Muscle of arm (tissue), 12 donors: ENCODE data around the gene FBXW5. TPM values are rescaled to one million over a fixed set of nuclear protein-coding genes. Genes with fewer than 3 reads are reported as not detected.
A peak's percentile ranks its signal among the peaks of the same experiment; 100 is the strongest.

Source experiments
- DNase-seq: peaks from one replicate; pipeline ENCODE4 v3.0.0-alpha.2; 2013
- polyA plus RNA-seq, 12 donors: library from polyadenylated mRNA; unstranded; fragments of 120-200 nt; gene quantifications; one replicate each; pipeline ENCODE4 v1.2.1, GENCODE V29; 2013; ENCODE audit not compliant: insufficient read length in 12 of 12

Gene FBXW5
- polyA plus RNA-seq, 12 donors = 26.2 to 46.7 (median 30.6) TPM; not detected in 1

- no peak for DNase-seq
These were observed 35.4 kb upstream of the FBXW5 start for GRCh38 chr9:136979769-136980587.

GRCh38 chr9:136978865-136979544 lies 34.5 kb upstream of the FBXW5 start:
- DNase-seq = no peak

- peak; percentile 31 for DNase-seq
These were observed 33.7 kb upstream of the FBXW5 start for GRCh38 chr9:136978073-136978864.

GRCh38 chr9:136977649-136978072 lies 33.1 kb upstream of the FBXW5 start:
- no peak for DNase-seq

- no peak for DNase-seq
These were observed 32.7 kb upstream of the FBXW5 start, which contains the start of gene PTGDS for GRCh38 chr9:136977223-136977622. Gene PTGDS (plus strand): TSS chr9:136977504. CDS start chr9:136977579, 75 bp downstream.

- no peak for DNase-seq
These were observed 31.1 kb upstream of the FBXW5 start for GRCh38 chr9:136975644-136976043.

GRCh38 chr9:136974817-136975535 lies 30.4 kb upstream of the FBXW5 start:
- DNase-seq = no peak

GRCh38 chr9:136973618-136974617 lies 29.4 kb upstream of the FBXW5 start:
- no peak for DNase-seq

GRCh38 chr9:136972743-136973142 lies 28.2 kb upstream of the FBXW5 start:
- DNase-seq = no peak

GRCh38 chr9:136972335-136972734 lies 27.8 kb upstream of the FBXW5 start:
- DNase-seq = no peak

GRCh38 chr9:136971746-136972145 lies 27.2 kb upstream of the FBXW5 start:
- DNase-seq = no peak

- DNase-seq = no peak
These were observed 25.8 kb upstream of the FBXW5 start for GRCh38 chr9:136970361-136970760.

- DNase-seq = no peak
These were observed 25.2 kb upstream of the FBXW5 start for GRCh38 chr9:136969774-136970173.

GRCh38 chr9:136969150-136969549 lies 24.6 kb upstream of the FBXW5 start:
- DNase-seq = no peak

GRCh38 chr9:136968333-136969127 lies 24.0 kb upstream of the FBXW5 start:
- no peak for DNase-seq

GRCh38 chr9:136965771-136966484 lies 21.4 kb upstream of the FBXW5 start:
- no peak for DNase-seq

GRCh38 chr9:136964833-136965422 lies 20.4 kb upstream of the FBXW5 start:
- DNase-seq = no peak

GRCh38 chr9:136964171-136964689 lies 19.7 kb upstream of the FBXW5 start:
- DNase-seq = no peak
